DMS 273 treated with DMSO at 0.1 percent for 48 hours (cell line): Measurements from ENCODE around the gene TSSC4.

ENCODE experiments used
- DNase-seq: peaks from one replicate; lab custom pipeline; 2025; lab: John Stamatoyannopoulos, UW

TSSC4 gene

GRCh38 chr11:2400762-2401435 lies 349 bp downstream of the TSSC4 start:
- no peak for DNase-seq

- no peak for DNase-seq
These were observed 960 bp downstream of the TSSC4 start for GRCh38 chr11:2401436-2401984.

DNA sequence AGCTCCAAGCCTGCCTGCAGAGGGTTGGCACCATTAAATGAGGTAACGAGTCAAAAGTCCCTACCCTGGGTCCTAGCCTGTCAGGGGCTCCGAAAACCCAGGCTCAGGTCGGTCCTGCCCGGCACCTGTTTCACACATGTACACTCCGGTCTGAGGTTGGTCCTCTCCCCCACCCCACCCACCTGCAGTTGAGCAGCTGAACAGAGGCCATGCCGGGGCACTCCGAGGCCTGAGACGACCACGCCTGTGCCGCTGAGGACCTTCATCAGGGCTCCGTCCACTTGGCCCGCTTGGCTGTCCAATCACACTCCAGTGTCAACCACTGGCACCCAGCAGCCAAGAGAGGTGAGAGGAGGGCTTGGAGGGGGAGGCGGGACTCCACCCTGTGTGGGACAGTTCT lies 1.6 kb downstream of the TSSC4 start:
- DNase-seq: no peak

DNA sequence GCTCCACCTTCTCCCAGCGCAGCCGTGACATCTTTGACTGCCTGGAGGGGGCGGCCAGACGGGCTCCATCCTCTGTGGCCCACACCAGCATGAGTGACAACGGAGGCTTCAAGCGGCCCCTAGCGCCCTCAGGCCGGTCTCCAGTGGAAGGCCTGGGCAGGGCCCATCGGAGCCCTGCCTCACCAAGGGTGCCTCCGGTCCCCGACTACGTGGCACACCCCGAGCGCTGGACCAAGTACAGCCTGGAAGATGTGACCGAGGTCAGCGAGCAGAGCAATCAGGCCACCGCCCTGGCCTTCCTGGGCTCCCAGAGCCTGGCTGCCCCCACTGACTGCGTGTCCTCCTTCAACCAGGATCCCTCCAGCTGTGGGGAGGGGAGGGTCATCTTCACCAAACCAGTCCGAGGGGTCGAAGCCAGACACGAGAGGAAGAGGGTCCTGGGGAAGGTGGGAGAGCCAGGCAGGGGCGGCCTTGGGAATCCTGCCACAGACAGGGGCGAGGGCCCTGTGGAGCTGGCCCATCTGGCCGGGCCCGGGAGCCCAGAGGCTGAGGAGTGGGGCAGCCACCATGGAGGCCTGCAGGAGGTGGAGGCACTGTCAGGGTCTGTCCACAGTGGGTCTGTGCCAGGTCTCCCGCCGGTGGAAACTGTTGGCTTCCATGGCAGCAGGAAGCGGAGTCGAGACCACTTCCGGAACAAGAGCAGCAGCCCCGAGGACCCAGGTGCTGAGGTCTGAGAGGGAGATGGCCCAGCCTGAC lies 2.5 kb downstream of the TSSC4 start:
- no peak for DNase-seq

GRCh38 chr11:2404735-2405196 lies 4.2 kb downstream of the TSSC4 start:
- no peak for DNase-seq

GRCh38 chr11:2406451-2406850 lies 5.9 kb downstream of the TSSC4 start:
- DNase-seq: no peak

DNA sequence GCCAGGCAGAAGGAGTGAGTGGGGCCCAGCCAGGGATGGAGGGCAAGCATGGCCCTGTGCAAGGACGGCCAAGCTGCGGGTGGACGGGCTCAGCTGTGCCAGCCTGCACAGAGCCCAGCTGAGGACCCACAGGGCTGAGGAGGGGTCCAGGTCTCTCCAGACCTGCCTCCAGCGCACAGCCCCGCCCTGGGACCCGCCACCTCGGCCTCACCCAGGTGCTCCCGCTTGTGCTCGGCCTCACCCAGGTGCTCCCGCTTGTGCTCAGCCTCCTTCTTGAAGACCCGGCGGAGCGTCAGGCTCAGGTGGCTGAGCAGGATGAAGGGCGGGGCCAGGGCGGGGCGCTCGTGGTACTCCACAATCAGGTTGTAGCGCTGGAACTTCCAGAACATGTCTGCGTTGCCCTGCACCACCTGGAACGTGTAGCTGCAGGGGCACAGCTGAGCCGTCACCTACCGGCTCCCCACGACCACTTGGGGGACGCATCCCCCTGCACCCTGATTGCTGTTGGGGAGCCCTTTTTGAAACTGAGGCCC lies 6.4 kb downstream of the TSSC4 start:
- no peak for DNase-seq

- no peak for DNase-seq
These were observed 8.1 kb downstream of the TSSC4 start for GRCh38 chr11:2408671-2409070.

DNA sequence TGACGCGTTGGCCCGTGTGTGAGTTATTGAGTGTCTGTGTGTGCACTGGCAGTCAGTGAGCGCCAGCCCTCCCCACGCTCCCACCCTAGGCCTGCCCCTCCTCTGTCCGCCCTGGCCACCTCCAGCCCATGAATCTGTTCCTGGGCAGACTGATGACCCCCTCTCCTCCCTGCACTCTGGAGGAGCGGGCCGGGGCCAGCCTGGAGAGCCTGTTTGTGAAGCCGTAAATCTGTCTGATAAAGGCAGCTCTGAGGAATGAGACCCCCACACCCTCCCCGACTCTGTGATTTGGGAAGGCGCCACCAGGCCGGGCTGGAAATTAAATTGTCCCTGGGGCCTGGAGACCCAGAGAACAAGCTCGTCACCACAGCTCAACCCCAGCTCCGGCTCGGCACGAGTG lies 8.6 kb downstream of the TSSC4 start:
- no peak for DNase-seq

DNA sequence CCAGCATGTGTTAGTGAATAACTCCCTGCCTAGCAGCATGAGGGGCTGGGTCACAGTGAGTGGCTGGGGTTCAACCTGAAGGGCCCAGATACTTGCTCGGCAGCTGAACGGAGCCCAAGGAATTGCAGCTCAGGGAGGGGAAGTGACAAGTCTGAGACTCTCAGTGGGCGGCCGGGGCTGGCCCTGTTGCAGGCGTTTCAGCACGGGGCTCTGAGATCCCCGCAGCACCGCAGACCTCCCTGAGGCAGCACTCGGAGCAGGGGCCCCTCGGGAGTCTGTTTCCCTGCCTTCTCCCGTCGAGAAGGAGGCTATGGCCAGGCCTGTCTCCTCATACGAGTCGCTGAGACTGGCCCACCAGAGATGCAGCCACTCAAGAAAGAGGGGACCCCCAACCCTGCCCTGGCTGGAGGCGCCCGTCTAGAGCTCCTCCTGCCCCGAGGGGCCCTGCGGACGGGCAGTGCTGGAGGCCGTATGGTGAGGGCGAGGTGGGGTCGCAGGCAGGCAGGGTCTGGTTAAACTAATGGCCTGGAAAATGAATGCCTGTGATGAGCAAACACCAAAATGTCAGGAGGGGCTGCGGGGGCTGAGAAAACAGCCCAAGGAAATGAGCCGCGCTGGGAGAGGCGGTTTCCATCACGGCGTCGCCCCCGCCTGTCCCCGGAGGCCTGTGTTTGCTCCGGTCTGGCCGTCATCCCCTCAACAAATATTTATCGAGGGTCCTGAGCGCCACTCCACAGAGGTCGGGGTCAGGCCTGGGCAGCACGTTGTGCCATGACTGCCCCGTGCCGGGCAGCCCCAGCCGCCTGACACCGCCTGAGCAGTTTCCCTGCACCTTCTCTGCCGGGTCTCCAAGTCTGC lies 9.3 kb downstream of the TSSC4 start:
- DNase-seq: no peak

DNA sequence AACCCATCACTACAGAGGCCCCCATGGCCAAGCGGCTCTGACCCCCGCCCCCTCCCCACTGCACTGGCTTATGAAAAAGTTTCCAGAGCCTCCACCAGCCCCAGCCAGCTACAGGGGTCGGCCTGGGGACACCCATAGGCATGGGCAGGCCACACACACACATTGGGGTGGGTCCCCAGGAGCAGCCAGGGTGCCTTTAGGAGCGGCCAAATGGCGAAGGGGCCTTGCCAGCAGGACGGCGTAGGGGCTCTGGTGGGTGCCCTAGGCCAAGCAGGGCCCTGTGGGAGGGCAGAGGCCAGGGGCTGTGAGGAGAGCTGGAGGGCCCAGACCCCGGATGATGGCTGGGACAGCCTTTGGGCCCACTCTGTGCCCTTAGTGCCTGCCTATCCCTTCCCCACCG lies 10.1 kb downstream of the TSSC4 start:
- DNase-seq: no peak

DNA sequence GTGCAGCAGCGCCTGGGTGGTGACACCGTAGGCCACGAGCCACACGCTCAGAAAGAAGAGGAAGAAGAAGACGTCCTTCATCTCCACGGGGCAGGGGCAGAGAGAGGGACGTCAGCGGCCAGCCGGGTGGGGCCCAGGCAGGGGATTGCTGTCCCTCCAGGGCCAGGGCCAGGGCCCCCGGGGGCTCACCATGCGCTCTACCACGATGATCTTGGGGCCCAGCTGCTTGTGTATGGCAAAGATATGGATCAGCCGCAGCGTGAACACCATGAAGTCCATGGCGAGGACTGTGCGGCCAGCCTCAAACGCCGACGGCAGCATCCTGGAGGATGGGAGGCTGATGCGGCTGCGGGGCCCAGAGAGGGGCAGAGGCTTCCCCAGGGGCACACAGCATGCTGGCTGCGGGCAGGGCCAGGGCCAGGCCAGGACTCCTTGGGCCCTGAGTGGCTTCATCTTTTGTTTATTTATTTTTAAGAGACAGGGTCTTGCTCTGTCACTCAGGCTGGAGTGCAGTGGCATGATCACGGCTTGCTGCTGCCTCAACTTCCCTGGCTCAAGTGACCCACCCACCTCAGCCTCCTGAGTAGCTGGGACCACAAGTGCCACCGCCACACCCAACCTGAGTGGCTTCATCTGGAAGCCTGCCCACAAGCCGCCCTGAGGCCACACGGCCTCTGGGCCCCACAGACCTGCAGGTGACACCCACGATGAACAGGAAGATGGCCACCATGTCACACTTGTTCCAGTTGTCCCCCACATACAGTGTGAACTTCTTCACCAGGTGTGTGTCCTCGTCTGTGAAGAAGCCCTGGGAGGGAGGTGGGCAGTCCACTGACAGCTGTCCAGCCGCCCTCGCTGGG lies 11.1 kb downstream of the TSSC4 start:
- no peak for DNase-seq

DNA sequence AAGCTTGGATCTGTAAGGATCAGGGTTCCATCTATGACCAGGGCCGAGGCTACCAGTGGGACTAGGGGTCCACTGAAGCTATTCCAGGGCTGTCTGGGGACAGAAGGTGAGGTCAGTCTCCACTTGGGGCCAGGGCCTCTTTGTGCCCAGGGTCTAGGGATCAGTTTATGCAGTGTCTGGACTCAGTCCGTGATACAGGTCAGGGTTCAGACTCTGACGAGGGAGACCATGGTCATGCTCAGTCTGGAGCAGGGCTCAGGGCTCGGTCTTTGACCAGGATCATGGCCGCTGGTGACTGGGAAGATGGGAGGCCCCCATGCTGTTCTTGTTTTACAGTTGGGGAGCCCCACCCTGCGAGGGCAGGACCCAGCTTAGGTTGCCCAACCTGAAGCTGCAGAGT lies 11.8 kb downstream of the TSSC4 start:
- DNase-seq: no peak

GRCh38 chr11:2413742-2414579 lies 13.4 kb downstream of the TSSC4 start:
- no peak for DNase-seq

- DNase-seq: no peak
These were observed 14.1 kb downstream of the TSSC4 start for GRCh38 chr11:2414616-2415015.

DNA sequence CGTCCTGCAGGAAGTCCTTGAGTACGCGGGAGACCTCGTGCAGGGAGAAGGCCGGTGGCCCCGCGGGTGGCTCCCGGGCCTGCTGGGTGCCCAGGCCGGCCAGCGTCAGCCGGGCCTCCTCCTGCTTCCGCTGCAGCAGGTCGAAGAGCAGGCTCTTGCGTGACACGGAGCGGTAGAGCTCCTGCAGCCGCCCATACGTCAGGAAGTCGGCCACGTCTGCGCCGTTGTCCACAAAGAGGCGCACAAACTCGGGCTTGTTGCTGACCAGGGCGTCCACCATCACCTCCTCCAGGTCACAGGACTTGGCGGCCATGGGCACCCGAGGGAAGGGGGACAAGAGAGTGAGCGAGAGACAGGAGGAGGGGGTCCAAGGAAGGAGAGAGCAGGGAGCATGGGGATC lies 14.6 kb downstream of the TSSC4 start:
- DNase-seq: no peak

GRCh38 chr11:2415601-2416380 lies 15.2 kb downstream of the TSSC4 start:
- DNase-seq: no peak

- DNase-seq: no peak
These were observed 16.2 kb downstream of the TSSC4 start for GRCh38 chr11:2416765-2417164.
